WTC11 (cell line): ENCODE measurements around the gene PRKCE. TPM values are rescaled to one million over a fixed set of nuclear protein-coding genes. Genes with fewer than 3 reads are reported as not detected.

Experiments
- ATAC-seq: fragments of 200-7000 bp; cut with Tn5 transposase; 2 replicates; pipeline ENCODE4 v1.10.0; 2021; ENCODE audit warnings: mild to moderate bottlenecking, moderate library complexity
- CTCF ChIA-PET: fragments of 300-600 bp; sonication (Branson Sonifier 250); formaldehyde crosslinking; loops from one replicate; lab custom pipeline; 2021; ENCODE audit warnings: antibody characterized with exemption; lab: Charles Lee
- POLR2A ChIA-PET: fragments of 350-600 bp; sonication (Branson Sonifier 250); formaldehyde crosslinking; loops from one replicate; lab custom pipeline; 2021; ENCODE audit warnings: antibody characterized with exemption; lab: Charles Lee
- DNase-seq: peaks from one replicate; pipeline ENCODE4 v3.0.0; 2021; ENCODE audit warnings: low spot score
- H3K27ac Mint-ChIP-seq: 2 replicates; pipeline ENCODE4 v1.8.0; 2021; ENCODE audit warnings: mixed read lengths
- H3K27me3 Mint-ChIP-seq: 2 replicates; pipeline ENCODE4 v1.8.0; 2021; ENCODE audit warnings: low read depth, mild to moderate bottlenecking, moderate library complexity, mixed read lengths
- H3K36me3 Mint-ChIP-seq: 2 replicates; pipeline ENCODE4 v1.8.0; 2021; ENCODE audit warnings: mixed read lengths
- H3K4me1 Mint-ChIP-seq: 2 replicates; pipeline ENCODE4 v1.8.0; 2022; ENCODE audit warnings: mixed read lengths
- H3K4me3 Mint-ChIP-seq: 2 replicates; pipeline ENCODE4 v1.8.0; 2021; ENCODE audit warnings: mild to moderate bottlenecking, moderate library complexity, mixed read lengths
- H3K9me3 Mint-ChIP-seq: 2 replicates; pipeline ENCODE4 v1.8.0; 2021; ENCODE audit warnings: mixed read lengths
- CREB1 ChIP-seq: sonication (generic); formaldehyde crosslinking; IDR thresholded peaks from 2 replicates; pipeline ENCODE4 v1.8.0; 2023; ENCODE audit warnings: mild to moderate bottlenecking, missing genetic modification reagents
- ETV6 ChIP-seq: sonication (generic); formaldehyde crosslinking; IDR thresholded peaks from 2 replicates; pipeline ENCODE4 v1.8.1; 2022; ENCODE audit warnings: mild to moderate bottlenecking, missing genetic modification reagents
- FOXK1 ChIP-seq: sonication (generic); formaldehyde crosslinking; IDR thresholded peaks from 2 replicates; pipeline ENCODE4 v1.8.0; 2022; ENCODE audit warnings: mild to moderate bottlenecking, moderate library complexity, missing genetic modification reagents
- FOXP1 ChIP-seq: sonication (generic); formaldehyde crosslinking; IDR thresholded peaks from 2 replicates; pipeline ENCODE4 v1.8.0; 2022; ENCODE audit warnings: missing genetic modification reagents, mild to moderate bottlenecking, moderate library complexity, borderline replicate concordance
- NR3C1 ChIP-seq: sonication (generic); formaldehyde crosslinking; conservative IDR thresholded peaks from 2 replicates; pipeline ENCODE4 v1.8.1; 2023; ENCODE audit warnings: low read depth, mild to moderate bottlenecking, missing genetic modification reagents
- OVOL2 ChIP-seq: fragments of 250-450 bp; sonication (Bioruptor Pico); IDR thresholded peaks from 2 replicates; pipeline ENCODE4 v1.9.0; 2021; ENCODE audit warnings: mild to moderate bottlenecking, borderline replicate concordance
- RORB ChIP-seq: fragments of 250-450 bp; sonication (Bioruptor Pico); IDR thresholded peaks from 2 replicates; pipeline ENCODE4 v1.9.0; 2021; ENCODE audit warnings: mild to moderate bottlenecking
- total RNA-seq: library from RNA; stranded (reverse); gene quantifications from 3 replicates; pipeline ENCODE4 v1.2.3, GENCODE V29; 2021
- TF ChIP-seq, protein P1 (sequence below): sonication (generic); formaldehyde crosslinking; IDR thresholded peaks from 2 replicates; pipeline ENCODE4 v1.8.1; 2023; ENCODE audit warnings: mild to moderate bottlenecking, missing genetic modification reagents
- TF ChIP-seq, protein P2 (sequence below): sonication (generic); formaldehyde crosslinking; IDR thresholded peaks from 2 replicates; pipeline ENCODE4 v1.8.0; 2022; ENCODE audit warnings: mild to moderate bottlenecking, missing genetic modification reagents
- TF ChIP-seq, protein P3 (sequence below): sonication (generic); formaldehyde crosslinking; IDR thresholded peaks from 2 replicates; pipeline ENCODE4 v1.8.1; 2022; ENCODE audit warnings: mild to moderate bottlenecking, missing genetic modification reagents, moderate library complexity, borderline replicate concordance
- TF ChIP-seq, protein P4 (sequence below): sonication (generic); formaldehyde crosslinking; IDR thresholded peaks from 2 replicates; pipeline ENCODE4 v1.8.1; 2023; ENCODE audit warnings: mild to moderate bottlenecking, missing genetic modification reagents, borderline replicate concordance
- TF ChIP-seq, protein P5 (sequence below): sonication (generic); formaldehyde crosslinking; IDR thresholded peaks from 2 replicates; pipeline ENCODE4 v1.8.0; 2022; ENCODE audit warnings: missing genetic modification reagents

Gene PRKCE
- total RNA-seq, 1 experiment from 2014 or later: 5.8 TPM

DNA sequence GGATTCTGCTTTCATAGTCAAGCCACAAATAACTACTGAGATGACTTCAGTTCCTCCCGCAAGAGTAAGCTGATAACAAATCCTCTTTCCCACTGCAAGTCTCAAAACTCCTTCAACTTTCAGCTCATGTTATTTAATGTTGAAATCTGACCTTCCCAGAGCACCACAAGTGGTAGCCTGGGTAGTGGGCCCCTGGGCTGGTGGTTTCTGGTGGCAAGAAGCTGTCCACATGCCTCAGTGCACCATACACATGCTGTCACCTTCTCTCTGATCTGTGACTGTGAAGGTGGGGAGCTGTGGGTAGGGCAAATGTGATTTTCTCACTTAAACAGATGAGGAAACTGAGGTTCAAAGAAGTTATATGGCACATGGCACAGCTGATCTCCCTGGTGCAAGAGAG is 399.6 kb downstream of the PRKCE start:
- CTCF ChIA-PET: interaction anchor here (1.9 kb wide), 1 partner anchor 12 kb away, joined by 6 read pairs; no protein-coding TSS in a partner anchor
- Mint-ChIP-seq H3K4me1 (peaks cover 3% of the 10 kb centered on the region; the same call in 1 of the 2 replicates), H3K27ac (no peak overlapping the region), H3K4me3 (no peak overlapping the region), H3K36me3 (no peaks in the 10 kb centered on the region), H3K9me3 (no peaks in the 10 kb centered on the region), H3K27me3 (no peaks in the 10 kb centered on the region)
- no peak for TF ChIP-seq NR3C1 (CRISPR knock-in tag)
- TF ChIP-seq, protein P1, sequence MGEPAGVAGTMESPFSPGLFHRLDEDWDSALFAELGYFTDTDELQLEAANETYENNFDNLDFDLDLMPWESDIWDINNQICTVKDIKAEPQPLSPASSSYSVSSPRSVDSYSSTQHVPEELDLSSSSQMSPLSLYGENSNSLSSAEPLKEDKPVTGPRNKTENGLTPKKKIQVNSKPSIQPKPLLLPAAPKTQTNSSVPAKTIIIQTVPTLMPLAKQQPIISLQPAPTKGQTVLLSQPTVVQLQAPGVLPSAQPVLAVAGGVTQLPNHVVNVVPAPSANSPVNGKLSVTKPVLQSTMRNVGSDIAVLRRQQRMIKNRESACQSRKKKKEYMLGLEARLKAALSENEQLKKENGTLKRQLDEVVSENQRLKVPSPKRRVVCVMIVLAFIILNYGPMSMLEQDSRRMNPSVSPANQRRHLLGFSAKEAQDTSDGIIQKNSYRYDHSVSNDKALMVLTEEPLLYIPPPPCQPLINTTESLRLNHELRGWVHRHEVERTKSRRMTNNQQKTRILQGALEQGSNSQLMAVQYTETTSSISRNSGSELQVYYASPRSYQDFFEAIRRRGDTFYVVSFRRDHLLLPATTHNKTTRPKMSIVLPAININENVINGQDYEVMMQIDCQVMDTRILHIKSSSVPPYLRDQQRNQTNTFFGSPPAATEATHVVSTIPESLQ (CRISPR knock-in tag): no peak
- TF ChIP-seq, protein P2, sequence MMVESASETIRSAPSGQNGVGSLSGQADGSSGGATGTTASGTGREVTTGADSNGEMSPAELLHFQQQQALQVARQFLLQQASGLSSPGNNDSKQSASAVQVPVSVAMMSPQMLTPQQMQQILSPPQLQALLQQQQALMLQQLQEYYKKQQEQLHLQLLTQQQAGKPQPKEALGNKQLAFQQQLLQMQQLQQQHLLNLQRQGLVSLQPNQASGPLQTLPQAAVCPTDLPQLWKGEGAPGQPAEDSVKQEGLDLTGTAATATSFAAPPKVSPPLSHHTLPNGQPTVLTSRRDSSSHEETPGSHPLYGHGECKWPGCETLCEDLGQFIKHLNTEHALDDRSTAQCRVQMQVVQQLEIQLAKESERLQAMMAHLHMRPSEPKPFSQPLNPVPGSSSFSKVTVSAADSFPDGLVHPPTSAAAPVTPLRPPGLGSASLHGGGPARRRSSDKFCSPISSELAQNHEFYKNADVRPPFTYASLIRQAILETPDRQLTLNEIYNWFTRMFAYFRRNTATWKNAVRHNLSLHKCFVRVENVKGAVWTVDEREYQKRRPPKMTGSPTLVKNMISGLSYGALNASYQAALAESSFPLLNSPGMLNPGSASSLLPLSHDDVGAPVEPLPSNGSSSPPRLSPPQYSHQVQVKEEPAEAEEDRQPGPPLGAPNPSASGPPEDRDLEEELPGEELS (CRISPR knock-in tag): no peak
- TF ChIP-seq ETV6: no peak
- TF ChIP-seq OVOL2 (CRISPR knock-in tag): no peak
- TF ChIP-seq FOXP1 (CRISPR knock-in tag): no peak
- no peak for DNase-seq
- POLR2A ChIA-PET: no interaction called here
- ATAC-seq: no peak

DNA sequence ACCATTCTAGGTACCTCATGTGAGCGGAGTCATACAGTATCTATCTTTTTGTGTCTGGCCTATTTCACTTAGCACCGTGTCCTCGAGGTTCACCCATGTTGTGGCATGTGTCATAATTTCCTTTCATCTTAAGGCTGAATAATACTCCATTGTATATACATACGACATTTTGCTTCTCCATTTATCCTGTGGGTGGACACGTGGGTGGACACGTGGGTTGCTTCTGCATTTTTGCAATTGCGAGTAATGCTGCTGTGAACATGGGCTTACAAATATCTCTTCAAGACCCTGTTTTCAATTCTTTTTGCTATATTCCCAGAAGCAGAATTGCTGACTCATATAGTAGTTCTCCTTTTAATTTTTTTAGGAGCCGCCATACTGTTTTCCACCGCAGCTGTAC is 402.1 kb downstream of the PRKCE start:
- H3K4me3 Mint-ChIP-seq: no peak overlapping the region
- no peaks in the 10 kb centered on the region for H3K36me3 Mint-ChIP-seq
- H3K9me3 Mint-ChIP-seq: no peaks in the 10 kb centered on the region
- CTCF ChIA-PET: interaction anchor here (1.2 kb wide), 1 partner anchor 9 kb away, joined by 4 read pairs; no protein-coding TSS in a partner anchor
- H3K4me1 Mint-ChIP-seq: no peaks in the 10 kb centered on the region; the same call in 1 of the 2 replicates
- POLR2A ChIA-PET: no interaction called here
- no peak for TF ChIP-seq RORB (CRISPR knock-in tag)
- TF ChIP-seq, protein P3, sequence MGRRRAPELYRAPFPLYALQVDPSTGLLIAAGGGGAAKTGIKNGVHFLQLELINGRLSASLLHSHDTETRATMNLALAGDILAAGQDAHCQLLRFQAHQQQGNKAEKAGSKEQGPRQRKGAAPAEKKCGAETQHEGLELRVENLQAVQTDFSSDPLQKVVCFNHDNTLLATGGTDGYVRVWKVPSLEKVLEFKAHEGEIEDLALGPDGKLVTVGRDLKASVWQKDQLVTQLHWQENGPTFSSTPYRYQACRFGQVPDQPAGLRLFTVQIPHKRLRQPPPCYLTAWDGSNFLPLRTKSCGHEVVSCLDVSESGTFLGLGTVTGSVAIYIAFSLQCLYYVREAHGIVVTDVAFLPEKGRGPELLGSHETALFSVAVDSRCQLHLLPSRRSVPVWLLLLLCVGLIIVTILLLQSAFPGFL (CRISPR knock-in tag): no peak
- DNase-seq: no peak
- ATAC-seq: no peak
- no peak overlapping the region for H3K27ac Mint-ChIP-seq
- H3K27me3 Mint-ChIP-seq: no peaks in the 10 kb centered on the region

DNA sequence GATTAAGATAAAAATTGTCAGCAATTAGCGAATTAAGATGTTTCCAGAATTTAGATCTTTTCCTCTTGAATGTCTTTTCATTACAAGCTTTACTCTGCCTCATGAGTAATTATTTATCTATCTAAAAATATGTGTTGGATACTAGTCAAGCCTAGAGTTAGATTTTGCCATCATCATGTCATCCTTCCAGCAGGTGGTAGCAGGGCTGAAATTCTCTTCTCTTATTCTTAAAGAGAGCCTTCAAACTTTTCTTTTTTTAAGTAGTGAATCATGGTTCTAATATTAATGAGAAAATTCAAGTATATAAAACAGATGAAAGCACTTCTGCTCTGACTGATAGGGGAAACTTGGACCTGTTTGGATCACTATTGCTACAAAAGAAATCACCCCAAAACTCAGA is 405.1 kb downstream of the PRKCE start:
- H3K4me3 Mint-ChIP-seq: no peak overlapping the region
- no peak for ATAC-seq
- ChIA-PET POLR2A (no interaction called here), CTCF (interaction anchor here (1.5 kb wide), 1 partner anchor 63 kb away, joined by 4 read pairs; no protein-coding TSS in a partner anchor)
- H3K4me1 Mint-ChIP-seq: no peaks in the 10 kb centered on the region
- no peaks in the 10 kb centered on the region for H3K9me3 Mint-ChIP-seq
- no peak for TF ChIP-seq FOXK1 (CRISPR knock-in tag)
- no peak for TF ChIP-seq NR3C1 (CRISPR knock-in tag)
- TF ChIP-seq, protein P4, sequence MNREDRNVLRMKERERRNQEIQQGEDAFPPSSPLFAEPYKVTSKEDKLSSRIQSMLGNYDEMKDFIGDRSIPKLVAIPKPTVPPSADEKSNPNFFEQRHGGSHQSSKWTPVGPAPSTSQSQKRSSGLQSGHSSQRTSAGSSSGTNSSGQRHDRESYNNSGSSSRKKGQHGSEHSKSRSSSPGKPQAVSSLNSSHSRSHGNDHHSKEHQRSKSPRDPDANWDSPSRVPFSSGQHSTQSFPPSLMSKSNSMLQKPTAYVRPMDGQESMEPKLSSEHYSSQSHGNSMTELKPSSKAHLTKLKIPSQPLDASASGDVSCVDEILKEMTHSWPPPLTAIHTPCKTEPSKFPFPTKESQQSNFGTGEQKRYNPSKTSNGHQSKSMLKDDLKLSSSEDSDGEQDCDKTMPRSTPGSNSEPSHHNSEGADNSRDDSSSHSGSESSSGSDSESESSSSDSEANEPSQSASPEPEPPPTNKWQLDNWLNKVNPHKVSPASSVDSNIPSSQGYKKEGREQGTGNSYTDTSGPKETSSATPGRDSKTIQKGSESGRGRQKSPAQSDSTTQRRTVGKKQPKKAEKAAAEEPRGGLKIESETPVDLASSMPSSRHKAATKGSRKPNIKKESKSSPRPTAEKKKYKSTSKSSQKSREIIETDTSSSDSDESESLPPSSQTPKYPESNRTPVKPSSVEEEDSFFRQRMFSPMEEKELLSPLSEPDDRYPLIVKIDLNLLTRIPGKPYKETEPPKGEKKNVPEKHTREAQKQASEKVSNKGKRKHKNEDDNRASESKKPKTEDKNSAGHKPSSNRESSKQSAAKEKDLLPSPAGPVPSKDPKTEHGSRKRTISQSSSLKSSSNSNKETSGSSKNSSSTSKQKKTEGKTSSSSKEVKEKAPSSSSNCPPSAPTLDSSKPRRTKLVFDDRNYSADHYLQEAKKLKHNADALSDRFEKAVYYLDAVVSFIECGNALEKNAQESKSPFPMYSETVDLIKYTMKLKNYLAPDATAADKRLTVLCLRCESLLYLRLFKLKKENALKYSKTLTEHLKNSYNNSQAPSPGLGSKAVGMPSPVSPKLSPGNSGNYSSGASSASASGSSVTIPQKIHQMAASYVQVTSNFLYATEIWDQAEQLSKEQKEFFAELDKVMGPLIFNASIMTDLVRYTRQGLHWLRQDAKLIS: no peak
- TF ChIP-seq CREB1: no peak
- TF ChIP-seq, protein P5, sequence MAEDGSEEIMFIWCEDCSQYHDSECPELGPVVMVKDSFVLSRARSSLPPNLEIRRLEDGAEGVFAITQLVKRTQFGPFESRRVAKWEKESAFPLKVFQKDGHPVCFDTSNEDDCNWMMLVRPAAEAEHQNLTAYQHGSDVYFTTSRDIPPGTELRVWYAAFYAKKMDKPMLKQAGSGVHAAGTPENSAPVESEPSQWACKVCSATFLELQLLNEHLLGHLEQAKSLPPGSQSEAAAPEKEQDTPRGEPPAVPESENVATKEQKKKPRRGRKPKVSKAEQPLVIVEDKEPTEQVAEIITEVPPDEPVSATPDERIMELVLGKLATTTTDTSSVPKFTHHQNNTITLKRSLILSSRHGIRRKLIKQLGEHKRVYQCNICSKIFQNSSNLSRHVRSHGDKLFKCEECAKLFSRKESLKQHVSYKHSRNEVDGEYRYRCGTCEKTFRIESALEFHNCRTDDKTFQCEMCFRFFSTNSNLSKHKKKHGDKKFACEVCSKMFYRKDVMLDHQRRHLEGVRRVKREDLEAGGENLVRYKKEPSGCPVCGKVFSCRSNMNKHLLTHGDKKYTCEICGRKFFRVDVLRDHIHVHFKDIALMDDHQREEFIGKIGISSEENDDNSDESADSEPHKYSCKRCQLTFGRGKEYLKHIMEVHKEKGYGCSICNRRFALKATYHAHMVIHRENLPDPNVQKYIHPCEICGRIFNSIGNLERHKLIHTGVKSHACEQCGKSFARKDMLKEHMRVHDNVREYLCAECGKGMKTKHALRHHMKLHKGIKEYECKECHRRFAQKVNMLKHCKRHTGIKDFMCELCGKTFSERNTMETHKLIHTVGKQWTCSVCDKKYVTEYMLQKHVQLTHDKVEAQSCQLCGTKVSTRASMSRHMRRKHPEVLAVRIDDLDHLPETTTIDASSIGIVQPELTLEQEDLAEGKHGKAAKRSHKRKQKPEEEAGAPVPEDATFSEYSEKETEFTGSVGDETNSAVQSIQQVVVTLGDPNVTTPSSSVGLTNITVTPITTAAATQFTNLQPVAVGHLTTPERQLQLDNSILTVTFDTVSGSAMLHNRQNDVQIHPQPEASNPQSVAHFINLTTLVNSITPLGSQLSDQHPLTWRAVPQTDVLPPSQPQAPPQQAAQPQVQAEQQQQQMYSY (CRISPR knock-in tag): no peak
- TF ChIP-seq, all 79 proteins: peak for 0
- Mint-ChIP-seq H3K27me3 (no peaks in the 10 kb centered on the region), H3K36me3 (no peaks in the 10 kb centered on the region), H3K27ac (no peak overlapping the region)
- DNase-seq: no peak
